ENCODE data around the gene TSPAN17.

Gene TSPAN17

GRCh38 chr5:176660860-176661641 is 13.8 kb downstream of the TSPAN17 start:
- DNase-seq, result peak; percentile 64

DNA sequence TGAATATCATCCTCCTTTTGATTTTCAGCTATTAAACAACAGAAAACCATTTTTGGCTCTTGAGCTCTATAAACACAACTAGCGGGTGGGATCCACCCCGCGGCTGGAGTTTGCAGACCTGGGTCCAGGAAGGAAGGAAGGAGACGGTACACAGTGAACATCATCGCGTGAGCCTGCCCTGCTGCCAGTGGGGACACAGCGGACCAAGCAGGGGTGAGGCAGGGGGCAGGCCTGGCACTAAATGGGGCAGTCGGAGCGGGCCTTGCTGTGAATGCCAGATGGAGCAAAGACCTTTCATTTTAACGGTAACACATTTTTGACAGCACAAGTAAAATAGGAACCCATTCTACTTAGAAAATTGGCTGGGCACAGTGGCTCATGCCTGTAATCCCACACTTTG is 14.4 kb downstream of the TSPAN17 start:
- DNase-seq, result no peak

DNA sequence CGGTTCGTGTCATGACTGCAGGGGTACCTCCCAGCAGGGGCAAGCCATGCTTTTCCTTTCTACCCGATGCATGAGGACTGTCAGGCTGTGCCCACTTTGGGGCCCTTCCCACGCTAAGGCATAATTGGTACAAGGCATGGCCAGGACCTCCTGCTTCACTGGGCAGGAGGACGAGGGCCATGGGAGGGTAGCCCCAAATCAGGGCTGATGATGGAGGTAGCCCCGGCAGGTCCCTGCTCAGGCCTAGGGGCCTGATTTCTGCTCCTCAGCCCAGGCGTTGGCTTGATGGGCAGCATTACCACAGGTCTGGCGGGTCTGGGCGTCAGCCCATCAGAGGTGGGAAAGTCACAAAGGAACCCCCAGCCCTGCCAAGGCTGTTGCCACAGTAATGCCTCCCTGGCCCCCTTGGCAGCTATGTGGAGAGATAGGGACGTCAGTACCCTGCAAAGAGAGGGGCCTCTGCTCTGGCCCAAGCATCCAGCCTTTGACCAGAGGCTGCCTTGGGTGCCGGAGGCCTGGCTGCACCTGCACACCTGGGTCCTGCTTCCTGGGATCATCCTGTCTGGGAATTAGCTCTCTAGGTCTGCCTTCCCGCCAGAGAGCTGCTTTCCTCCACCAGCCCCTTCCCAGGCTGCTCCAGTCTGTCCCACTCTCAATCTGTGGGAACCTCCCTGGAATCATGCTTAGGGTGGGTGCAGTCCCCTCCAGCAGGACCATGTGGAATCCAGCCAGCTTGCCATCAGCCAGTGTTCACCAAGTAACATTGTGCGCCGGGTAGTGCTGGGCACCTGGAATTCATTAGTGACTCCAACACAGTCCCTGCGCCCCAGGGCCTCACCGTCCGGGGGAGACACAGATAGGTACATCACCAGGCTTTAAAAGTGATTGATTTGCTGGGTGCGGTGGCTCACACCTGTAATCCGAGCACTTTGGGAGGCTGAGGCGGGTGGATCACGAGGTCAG is 15.4 kb downstream of the TSPAN17 start:
- no peak for DNase-seq

GRCh38 chr5:176663566-176663965 is 16.3 kb downstream of the TSPAN17 start:
- no peak for DNase-seq

GRCh38 chr5:176664479-176664878 is 17.2 kb downstream of the TSPAN17 start:
- no peak for DNase-seq

- DNase-seq, result no peak
Observed at GRCh38 chr5:176664886-176665285, 17.6 kb downstream of the TSPAN17 start.

DNA sequence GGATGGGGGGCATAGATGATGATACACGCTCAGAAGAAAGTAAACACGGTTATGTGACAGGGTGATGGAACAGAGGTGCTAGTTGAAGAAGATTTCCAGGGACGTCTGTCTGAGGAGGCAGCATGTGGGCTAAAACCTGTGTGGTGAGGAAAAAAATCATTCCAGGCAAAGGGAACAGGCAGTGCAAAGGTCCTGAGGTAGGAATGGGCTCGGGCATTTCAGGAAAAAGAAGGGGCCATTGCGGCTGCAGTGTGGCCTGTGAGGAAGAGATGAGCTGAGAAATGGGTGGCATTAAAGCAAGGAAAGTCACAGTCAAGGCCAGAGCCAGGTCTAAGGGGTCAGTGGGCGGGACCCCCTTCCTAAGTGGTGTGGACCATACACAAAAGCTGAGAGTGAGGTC is 18.2 kb downstream of the TSPAN17 start:
- DNase-seq, result no peak

DNA sequence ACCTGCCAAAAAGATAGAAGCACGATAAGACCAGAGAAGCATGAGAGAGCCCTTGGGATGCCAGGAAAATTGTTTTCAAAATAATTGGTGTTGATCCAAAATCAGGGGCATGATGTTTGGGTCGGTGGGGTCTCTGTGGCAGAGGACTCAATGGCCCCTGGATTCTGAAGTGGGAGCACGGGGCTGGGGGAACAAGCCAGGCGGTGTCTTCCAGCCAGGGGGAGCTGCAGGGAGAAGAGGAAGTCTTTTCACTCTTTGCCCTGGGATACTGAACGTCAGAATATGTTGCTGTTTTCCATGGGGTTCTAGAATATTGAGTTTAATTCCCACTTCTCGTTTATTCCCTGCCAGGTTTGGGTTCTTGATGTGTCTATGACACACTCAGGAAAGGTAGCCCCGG is 20.4 kb downstream of the TSPAN17 start:
- no peak for DNase-seq

- DNase-seq, result no peak
Observed at GRCh38 chr5:176670449-176670848, 23.2 kb downstream of the TSPAN17 start.

DNA sequence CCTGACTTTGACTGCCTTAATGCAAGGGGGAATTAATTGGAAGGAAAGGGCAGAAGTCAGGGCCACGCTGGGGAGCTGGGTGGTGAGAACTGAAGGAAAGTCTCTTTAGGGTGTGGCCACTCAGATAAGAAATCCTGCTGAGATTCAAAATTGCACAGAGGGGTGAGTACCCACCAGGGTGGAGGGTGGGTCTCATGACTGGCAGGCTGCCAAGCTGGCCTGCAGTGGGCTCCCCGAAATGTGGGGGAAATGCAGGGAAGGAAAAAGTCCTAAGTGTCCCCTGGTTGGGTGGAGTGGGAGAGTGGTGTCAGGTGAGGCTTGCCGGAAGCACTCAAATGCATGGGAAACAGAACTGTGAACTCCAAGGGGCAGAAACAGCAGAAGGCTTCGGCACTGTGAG is 24.1 kb downstream of the TSPAN17 start:
- DNase-seq, result no peak

- DNase-seq, result no peak
Observed at GRCh38 chr5:176671890-176672747, 24.8 kb downstream of the TSPAN17 start.

DNA sequence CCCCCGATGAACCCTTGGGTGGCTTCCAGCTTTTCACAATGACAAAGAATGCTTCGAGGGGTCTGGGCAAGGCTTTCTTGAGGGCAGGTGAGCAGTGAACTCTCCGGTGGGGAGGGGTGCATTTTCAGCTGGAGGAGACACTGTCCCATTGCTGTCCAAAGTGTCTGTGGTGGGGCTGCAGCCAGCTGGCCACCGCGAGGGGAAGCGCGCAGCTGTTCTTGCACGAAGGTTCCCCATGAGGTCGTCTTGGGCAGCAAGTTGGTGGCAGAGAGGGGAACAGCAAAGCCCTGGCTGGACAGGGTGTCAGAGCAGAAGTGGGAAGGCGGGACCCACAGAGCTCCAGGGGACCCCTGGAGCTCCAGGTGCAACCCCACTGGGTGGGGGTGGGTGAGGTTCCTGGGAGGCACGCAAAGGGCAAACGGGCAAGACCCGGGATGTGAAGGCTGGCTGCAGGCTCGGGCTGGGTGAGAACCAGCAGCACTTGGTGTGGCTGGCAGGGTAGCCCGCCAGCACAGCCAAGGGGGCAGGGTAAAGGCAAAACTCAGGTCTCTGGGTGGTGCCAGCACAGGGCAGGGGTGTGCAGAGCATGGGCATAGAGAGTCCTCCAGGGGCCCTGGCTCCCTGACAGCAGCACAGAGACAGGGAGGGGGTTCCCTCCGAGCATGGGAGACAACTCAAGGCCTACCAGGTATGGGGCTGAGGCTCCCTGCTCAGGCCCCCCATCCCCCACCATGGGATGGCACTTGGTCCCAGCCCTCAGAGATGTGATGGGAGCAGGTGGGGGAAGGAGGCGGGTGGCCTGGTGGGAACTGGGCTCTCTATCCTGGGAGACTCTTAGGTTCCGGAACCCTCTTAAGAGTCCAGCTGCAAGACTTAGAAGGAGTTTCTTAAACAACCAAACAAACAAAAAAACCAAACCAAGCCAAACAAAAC is 26.6 kb downstream of the TSPAN17 start:
- no peak for DNase-seq

DNA sequence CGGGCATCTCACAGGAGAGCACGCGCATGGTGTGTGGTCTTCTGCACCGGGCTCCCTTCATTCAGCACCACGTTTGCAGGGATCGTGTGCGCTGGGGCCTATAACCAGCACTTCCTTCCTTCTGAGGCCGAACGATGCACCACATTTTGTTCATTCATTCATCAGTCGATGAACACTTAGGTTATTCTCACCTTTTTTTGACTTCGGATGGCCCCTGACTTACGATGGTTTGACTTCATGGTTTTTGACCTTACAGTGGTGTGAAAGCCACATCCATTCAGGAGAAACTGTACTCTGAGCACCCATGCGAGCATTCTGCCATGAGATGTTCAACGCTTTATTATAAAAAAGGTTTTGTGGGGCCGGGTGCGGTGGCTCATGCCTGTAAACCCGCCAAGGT is 27.5 kb downstream of the TSPAN17 start:
- DNase-seq, result no peak

DNA sequence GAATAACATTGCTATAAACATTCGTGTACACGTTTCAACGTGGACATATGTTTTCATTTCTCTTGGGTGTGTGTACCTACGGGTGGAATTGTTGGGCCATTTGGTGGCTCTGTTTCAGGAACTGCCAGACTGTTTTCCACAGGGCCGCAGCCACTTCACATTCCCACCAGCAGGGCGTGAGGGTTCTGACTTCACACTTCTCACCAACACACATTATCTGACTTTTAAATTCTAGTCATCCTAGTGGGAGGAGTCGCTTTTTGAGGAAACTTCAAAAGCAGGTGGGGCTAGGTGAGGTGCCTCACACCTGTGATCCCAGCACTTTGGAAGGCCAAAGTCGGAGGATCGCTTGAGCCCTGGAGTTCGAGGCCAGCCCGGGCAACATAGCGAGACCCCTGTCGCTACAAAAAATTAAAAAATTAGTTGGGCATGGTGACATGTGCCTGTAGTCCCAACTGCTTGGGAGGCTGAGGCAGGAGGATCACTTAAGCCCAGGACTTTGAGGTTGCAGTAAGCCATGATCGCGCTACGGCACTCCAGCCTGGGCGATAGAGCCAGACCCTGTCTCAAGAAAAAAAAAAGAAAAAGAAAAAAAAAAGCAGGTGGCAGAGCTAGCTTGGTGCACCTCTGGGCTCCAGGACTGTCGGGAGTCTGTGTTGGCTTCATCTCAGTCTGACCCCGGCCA is 28.5 kb downstream of the TSPAN17 start:
- peak; percentile 64 for DNase-seq

- DNase-seq, result peak; percentile 97
Observed at GRCh38 chr5:176676361-176676824, 29.1 kb downstream of the TSPAN17 start.

GRCh38 chr5:176677209-176677939 is 30.1 kb downstream of the TSPAN17 start:
- DNase-seq, result peak; percentile 16

DNA sequence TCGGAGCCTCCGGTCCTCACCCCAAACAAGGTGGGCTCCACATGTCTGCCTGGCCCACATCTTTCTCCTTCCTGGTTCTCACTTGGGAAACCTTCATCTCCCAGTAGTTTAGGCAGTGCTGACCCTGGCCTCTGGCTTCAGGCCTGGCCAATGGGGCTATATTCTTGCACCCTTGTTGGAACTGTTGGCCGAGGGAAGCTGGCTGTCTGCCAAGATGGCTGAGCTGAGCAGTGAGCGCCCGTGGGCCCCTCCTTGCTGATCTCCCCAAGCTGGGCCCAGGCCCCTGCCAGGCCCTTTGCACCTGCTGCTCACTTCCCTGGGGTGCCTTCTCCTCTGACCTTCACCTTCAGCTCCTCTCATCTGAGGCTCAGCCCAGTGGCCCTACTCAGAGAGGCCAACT is 31.3 kb downstream of the TSPAN17 start:
- DNase-seq, result no peak

- DNase-seq, result no peak
Observed at GRCh38 chr5:176679365-176680225, 32.3 kb downstream of the TSPAN17 start.

DNA sequence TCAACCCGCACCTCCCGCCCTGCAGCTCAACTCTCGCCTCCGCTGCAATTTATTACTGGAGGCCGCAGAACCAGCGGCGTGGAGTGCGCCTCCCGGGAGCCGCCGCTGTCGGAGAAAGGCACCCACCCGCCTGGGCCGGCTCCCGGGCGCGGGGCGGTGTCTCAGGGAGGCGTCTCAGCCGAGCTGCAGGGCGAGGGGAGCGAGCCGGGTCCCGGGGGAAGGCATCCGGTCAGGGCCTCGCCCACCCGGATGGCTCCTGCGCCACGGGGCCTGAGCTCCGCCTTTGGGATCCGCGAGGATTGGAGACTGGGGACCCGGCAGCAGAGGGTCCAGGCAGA is 32.9 kb downstream of the TSPAN17 start:
- DNase-seq, result no peak

Measured in fibroblast of skin of back (primary cell).